Activated T-helper 2 cell treated with anti-CD3 and anti-CD28 coated beads, Interferon-gamma antibody, Interleukin-2, Interleukin-4, amounts not matched to agents 10 μg/mL and 5 μg/mL and 100 μg/mL, durations not matched to agents 14 hours and 24 hours and 36 hours (primary cell): ENCODE results near the gene PLEKHM3. TPM values are rescaled to one million over a fixed set of nuclear protein-coding genes. Genes with fewer than 3 reads are reported as not detected.

Source experiments
- DNase-seq: peaks from one replicate; pipeline ENCODE4 v3.0.0; 2021; ENCODE audit warnings: low spot score
- H3K27ac Mint-ChIP-seq: one replicate; pipeline ENCODE4 v1.8.0; 2021; ENCODE audit warnings: mixed read lengths
- H3K27me3 Mint-ChIP-seq: one replicate; pipeline ENCODE4 v1.8.0; 2021; ENCODE audit warnings: low read depth, mixed read lengths
- H3K36me3 Mint-ChIP-seq: one replicate; pipeline ENCODE4 v1.8.0; 2021; ENCODE audit warnings: low read depth, mixed read lengths
- H3K4me1 Mint-ChIP-seq: one replicate; pipeline ENCODE4 v1.8.0; 2021; ENCODE audit warnings: low read depth, mixed read lengths
- H3K4me3 Mint-ChIP-seq: one replicate; pipeline ENCODE4 v1.8.0; 2021; ENCODE audit warnings: low read depth, mild to moderate bottlenecking, moderate library complexity, mixed read lengths
- H3K9me3 Mint-ChIP-seq: one replicate; pipeline ENCODE4 v1.8.0; 2021; ENCODE audit warnings: mixed read lengths
- intact Hi-C: fragments of 100-400 bp; cut with micrococcal nuclease; formaldehyde crosslinking; loops from one replicate; pipeline ENCODE4 v1.15.1; 2023
- total RNA-seq: library from RNA; stranded (reverse); gene quantifications from 2 replicates; pipeline ENCODE4 v1.2.3, GENCODE V29; 2022

Gene PLEKHM3
- total RNA-seq, 1 donor from 2014 or later: 7.1 TPM

DNA sequence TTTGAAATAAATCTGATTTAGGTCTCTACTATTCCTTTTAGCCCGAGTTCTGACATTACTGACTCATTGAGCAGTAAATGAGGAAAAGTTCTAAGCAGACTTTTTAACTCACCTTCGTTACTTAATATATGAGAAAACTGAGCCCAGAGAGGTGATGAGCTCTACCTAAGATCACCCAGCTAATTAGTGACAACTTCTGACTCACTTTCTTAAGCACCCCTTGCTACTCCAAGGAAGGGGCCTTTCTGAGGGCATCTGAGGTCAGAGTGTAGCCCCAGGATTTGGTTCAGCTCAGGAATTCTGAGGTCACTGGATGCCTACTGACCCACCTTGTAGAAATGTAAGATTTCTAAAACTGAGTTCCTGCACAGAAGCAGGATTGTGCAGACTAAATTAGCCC lies 153.4 kb downstream of the PLEKHM3 start:
- DNase-seq: no peak
- Mint-ChIP-seq H3K27me3 (no peaks in the 10 kb centered on the region), H3K36me3 (no peaks in the 10 kb centered on the region)

DNA sequence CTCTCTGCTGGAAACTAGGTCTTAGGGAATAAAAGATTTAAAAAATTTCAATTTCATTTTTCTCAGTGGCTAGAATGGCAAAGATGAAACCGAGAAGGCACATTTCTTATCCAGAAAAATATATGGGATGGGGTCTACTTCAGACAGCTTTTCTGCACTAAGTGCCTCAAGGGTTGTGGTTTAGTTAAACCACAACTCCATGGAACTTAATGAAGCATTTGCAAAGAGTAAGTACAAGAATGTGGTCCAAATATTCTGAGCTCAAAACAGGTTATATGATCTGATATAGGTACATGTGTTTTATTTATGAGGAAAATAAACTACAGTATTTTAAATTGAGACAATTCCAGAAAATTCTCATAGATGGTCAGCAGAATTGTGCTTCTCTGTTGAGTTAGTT lies 153.8 kb downstream of the PLEKHM3 start:
- Mint-ChIP-seq H3K9me3 (no peaks in the 10 kb centered on the region), H3K36me3 (no peaks in the 10 kb centered on the region)
- DNase-seq: no peak

More for the DNA sequence above, 153.4 kb downstream of the PLEKHM3 start:
- intact Hi-C loops: no loop called here
- H3K27ac Mint-ChIP-seq: no peak overlapping the region
- H3K9me3 Mint-ChIP-seq: no peaks in the 10 kb centered on the region
- H3K4me1 Mint-ChIP-seq: peaks cover 12% of the 10 kb centered on the region
- H3K4me3 Mint-ChIP-seq: no peak overlapping the region

DNA sequence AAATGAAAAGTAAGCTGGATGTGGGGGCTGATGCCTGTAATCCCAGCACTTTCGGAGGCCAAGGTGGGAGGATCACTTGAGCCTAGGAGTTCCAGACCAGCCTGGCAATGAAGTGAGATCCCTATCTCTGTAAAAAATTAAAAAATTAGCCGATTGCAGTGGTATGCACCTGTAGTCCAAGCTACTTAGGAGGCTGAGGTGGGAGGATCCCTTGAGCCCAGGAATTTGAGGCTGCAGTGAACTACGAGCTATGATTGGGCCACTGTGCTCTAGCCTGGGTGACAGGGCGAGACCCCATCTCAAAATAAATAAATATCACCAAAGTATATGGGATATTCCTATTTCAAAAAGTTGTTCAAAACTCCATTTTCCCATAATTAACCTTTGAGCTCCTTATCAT lies 154.5 kb downstream of the PLEKHM3 start:
- H3K4me1 Mint-ChIP-seq: peaks cover 12% of the 10 kb centered on the region
- no peak for DNase-seq
- H3K4me3 Mint-ChIP-seq: no peak overlapping the region
- no peaks in the 10 kb centered on the region for H3K36me3 Mint-ChIP-seq
- no peaks in the 10 kb centered on the region for H3K27me3 Mint-ChIP-seq
- no peak overlapping the region for H3K27ac Mint-ChIP-seq
- no peaks in the 10 kb centered on the region for H3K9me3 Mint-ChIP-seq
- intact Hi-C loops: no loop called here

More for the DNA sequence above, 153.8 kb downstream of the PLEKHM3 start:
- Mint-ChIP-seq H3K4me1 (peaks cover 12% of the 10 kb centered on the region), H3K4me3 (no peak overlapping the region), H3K27ac (no peak overlapping the region), H3K27me3 (no peaks in the 10 kb centered on the region)
- intact Hi-C loops: no loop called here

DNA sequence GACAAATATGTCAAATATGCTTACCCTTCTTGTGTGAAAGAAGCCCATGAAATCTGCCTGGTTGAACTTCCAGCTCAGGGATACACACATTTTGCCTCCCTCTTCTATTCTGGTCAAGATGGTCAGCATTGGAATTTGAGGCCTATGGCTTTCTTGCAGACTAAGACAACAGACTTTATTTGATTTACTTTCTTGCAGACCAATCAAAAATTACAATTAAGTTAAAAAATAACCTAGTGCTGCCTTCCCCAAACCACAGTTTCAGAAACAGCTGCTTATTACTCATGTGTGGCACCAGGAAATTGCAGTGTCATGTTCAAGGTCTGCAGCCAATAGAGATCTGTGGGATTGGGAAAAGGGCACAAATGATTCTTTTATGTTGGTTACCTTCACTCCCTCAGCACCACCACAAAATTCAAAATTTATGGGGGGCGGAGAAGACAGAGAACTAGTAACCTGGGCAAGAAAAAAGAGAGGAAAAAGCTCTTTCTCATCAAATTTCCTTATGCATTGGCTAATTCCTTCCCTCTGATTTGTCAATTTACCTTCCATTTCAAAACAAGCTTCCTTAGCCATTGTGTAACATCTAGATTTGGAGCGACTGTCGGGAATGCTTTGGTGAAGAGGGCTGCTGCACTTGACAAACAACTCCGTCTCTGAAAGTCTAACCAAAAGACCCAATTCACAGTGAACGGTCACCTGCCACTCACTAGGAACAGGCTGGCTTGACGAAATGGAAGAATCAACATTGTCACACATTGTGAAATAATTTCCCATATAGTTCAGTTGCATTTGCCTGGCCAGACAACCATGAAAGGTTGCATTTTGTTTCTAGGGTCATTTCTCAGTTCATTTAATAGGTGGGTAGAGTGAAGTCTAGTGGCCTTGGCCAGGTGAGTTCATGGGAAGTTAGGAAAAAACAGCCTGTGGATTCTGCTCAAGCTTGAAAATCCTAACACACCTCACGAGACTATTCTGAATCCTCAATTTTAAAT lies 155.2 kb downstream of the PLEKHM3 start:
- Mint-ChIP-seq H3K4me3 (no peak overlapping the region), H3K9me3 (no peaks in the 10 kb centered on the region), H3K36me3 (no peaks in the 10 kb centered on the region), H3K4me1 (peaks cover 12% of the 10 kb centered on the region), H3K27ac (no peak overlapping the region), H3K27me3 (no peaks in the 10 kb centered on the region)
- intact Hi-C loops: no loop called here
- DNase-seq: no peak

DNA sequence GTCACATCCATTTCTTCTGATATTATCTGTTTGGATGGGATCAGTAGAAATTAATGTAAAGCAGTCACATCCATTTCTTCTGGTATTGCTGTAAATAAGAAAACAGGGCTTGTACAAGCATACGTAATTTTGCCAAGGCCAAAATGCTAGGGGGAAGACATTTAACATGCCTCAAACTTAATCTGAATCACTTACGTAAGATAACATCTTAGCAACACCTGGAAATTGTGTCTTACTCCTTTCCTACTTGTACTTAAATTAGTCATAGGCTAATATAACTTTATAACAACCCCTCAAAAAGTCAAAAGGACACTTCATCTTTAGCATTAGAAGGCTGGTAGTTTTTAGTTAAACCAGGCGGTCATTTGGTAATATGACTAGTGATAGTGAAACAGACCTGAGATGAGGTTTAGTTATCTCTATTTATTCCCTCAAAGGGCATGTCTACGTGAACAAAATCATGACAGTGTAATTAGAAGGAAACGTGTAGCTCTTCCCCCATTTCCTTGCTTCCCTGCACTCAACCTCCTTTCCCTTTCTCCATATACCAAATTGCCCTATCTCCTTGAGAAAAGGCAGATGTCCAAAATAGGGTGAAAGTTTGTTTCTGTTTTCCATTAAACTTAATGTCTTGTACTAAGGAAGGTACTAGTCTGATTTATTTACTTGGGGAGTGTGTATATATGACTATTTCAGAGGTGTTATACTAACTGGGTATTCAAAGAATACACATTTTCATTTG lies 156.3 kb downstream of the PLEKHM3 start:
- Mint-ChIP-seq H3K4me1 (peaks cover 12% of the 10 kb centered on the region), H3K36me3 (no peaks in the 10 kb centered on the region), H3K9me3 (no peaks in the 10 kb centered on the region), H3K4me3 (no peak overlapping the region), H3K27me3 (no peaks in the 10 kb centered on the region), H3K27ac (no peak overlapping the region)
- intact Hi-C loops: no loop called here
- no peak for DNase-seq

DNA sequence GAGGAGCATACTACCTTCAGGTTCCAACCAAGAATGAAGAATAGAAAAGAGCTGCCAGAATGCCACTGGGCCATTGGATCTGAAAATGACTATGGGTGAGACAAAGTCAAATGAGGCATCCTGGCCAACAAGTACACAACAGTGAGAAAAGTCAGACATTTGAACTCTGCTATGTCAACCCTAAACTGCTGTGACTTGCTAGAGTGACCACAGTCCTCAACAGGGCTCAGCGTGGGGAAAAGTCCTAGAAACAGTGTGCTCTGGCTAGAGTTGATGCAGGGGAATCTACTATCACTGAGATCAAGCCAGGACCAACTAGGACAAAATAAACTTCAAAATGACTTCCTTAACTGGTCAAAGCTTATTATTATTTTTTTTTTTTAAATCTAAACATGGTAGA lies 157.4 kb downstream of the PLEKHM3 start:
- Mint-ChIP-seq H3K36me3 (no peaks in the 10 kb centered on the region), H3K27me3 (no peaks in the 10 kb centered on the region), H3K27ac (no peak overlapping the region), H3K9me3 (no peaks in the 10 kb centered on the region), H3K4me1 (peaks cover 12% of the 10 kb centered on the region), H3K4me3 (no peak overlapping the region)
- intact Hi-C loops: no loop called here
- no peak for DNase-seq

DNA sequence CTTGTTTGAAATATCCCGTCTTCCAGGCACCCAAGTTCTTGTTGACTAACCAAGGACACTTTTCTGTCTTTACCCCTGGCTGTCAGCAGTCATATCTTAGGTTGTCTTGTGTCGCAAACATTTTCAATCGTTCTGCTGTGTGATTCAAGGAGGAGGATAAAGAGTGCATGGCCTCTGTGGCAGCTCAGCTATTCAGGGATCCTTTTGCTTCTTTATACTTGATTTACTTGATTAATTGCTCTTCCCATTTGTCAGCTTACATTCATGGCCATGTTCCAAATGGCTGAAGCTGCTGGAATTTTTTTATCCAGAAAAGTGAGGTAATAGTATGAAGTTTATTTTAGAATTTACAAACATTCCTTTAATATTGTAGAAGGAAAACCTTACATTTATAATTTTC lies 158.3 kb downstream of the PLEKHM3 start:
- no peaks in the 10 kb centered on the region for H3K9me3 Mint-ChIP-seq
- intact Hi-C loops: no loop called here
- H3K4me1 Mint-ChIP-seq: peaks cover 12% of the 10 kb centered on the region
- no peak overlapping the region for H3K4me3 Mint-ChIP-seq
- H3K36me3 Mint-ChIP-seq: no peaks in the 10 kb centered on the region
- no peak overlapping the region for H3K27ac Mint-ChIP-seq
- H3K27me3 Mint-ChIP-seq: no peaks in the 10 kb centered on the region
- DNase-seq: no peak

DNA sequence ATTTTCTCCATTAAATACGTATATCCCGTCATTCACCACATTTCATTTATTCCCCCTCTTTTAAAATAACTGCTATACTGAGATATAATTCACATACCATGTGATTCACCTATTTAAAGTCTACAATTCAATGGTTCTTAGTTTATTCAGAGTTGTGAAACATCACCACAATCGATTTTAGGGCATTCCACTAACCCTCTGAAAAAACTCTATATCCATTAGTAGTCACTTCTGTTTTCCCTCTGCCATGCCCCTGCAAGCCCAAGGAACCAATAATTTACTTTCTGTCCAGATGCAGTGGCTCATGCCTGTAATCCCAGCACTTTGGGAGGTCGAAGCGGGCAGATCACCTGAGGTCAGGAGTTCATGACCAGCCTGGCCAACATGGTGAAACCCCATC lies 160.1 kb downstream of the PLEKHM3 start:
- Mint-ChIP-seq H3K4me3 (no peak overlapping the region), H3K27me3 (no peaks in the 10 kb centered on the region), H3K9me3 (no peaks in the 10 kb centered on the region), H3K4me1 (peaks cover 12% of the 10 kb centered on the region), H3K36me3 (no peaks in the 10 kb centered on the region), H3K27ac (no peak overlapping the region)
- DNase-seq: no peak
- intact Hi-C loops: no loop called here

DNA sequence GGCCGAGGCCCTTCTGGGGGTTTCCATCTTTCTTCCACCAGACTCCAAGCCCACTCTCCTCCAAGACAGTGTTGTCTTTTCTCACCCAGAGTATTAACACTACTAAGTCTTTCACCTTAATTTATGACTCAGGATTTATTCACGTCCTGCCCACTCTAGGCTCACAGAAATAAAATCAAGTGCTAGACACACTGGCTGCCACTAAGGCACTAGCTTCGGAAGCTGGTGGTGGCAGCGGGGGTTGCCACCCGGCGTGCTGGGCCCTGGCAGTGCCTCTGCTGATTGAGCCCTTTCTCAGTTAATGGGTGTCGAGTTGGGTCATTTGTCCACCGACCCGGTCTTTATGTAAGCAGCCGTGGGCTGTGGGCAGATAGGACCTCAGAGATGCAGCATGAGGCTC lies 162.0 kb downstream of the PLEKHM3 start:
- no peaks in the 10 kb centered on the region for H3K4me1 Mint-ChIP-seq
- DNase-seq: no peak
- no peak overlapping the region for H3K27ac Mint-ChIP-seq
- intact Hi-C loops: no loop called here
- H3K36me3 Mint-ChIP-seq: no peaks in the 10 kb centered on the region
- H3K27me3 Mint-ChIP-seq: no peaks in the 10 kb centered on the region
- no peak overlapping the region for H3K4me3 Mint-ChIP-seq
- H3K9me3 Mint-ChIP-seq: no peaks in the 10 kb centered on the region

DNA sequence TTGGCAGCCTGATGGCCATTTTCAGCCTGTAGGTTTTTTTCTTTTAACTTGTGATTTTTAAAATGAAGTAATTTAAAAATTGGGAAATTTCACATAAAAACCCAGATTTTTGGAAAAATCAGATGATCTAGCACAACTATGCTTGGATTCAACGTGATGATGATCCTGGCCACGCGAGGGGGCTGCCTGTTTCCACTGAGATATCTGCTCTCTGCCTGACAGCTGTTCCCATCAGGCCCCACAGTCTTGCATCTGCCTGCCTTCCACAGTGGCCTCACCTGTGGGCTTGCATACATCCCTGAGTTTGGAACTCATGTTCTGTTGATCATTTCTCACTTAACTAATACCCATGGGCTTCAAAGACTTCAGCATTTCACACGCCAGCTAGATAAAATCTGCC lies 163.5 kb downstream of the PLEKHM3 start:
- DNase-seq: no peak
- Mint-ChIP-seq H3K9me3 (no peaks in the 10 kb centered on the region), H3K4me3 (no peak overlapping the region), H3K36me3 (no peaks in the 10 kb centered on the region), H3K27me3 (no peaks in the 10 kb centered on the region), H3K4me1 (no peaks in the 10 kb centered on the region), H3K27ac (no peak overlapping the region)
- intact Hi-C loops: no loop called here

DNA sequence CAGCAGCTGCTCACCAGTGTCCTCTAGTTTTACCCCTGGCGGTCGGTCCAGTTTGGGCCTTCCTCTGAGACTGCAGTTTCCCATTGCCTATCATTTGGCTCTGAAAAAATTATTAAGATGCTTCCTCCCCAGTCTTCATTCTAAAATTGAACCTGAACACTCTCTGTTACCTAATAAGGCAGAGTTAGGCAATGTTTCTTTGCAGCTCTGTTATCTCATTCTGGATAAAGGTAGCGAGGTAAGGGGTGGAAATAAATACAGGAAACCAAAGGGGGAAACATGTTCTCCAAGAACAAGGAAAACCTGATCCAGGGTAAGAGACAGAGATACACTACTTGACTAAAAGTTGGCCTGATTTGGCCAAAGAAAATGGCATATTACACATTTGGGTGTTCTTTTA lies 164.6 kb downstream of the PLEKHM3 start:
- intact Hi-C loops: no loop called here
- Mint-ChIP-seq H3K4me1 (no peaks in the 10 kb centered on the region), H3K27me3 (no peaks in the 10 kb centered on the region), H3K27ac (no peak overlapping the region), H3K9me3 (no peaks in the 10 kb centered on the region), H3K4me3 (no peak overlapping the region), H3K36me3 (no peaks in the 10 kb centered on the region)
- no peak for DNase-seq

DNA sequence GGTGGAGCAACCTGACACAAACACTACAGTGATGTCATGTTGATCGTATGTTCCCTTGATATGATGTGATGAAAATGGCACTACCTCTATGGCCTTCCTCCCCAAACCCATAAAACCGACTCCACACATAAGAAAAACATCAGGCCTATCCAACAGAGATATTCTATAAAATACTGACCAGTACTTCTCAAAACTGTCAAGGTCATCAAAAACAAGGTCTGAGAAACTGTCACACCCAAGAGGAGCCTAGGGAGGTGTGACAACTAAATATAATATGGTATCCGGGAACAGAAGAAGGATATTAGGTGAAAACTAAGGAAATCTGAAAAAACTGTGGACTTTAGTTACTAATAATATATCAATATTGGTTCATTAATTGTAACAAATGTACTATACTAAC lies 169.7 kb downstream of the PLEKHM3 start:
- H3K4me1 Mint-ChIP-seq: no peaks in the 10 kb centered on the region
- intact Hi-C loops: no loop called here
- H3K4me3 Mint-ChIP-seq: no peak overlapping the region
- DNase-seq: no peak
- H3K9me3 Mint-ChIP-seq: no peaks in the 10 kb centered on the region
- H3K27me3 Mint-ChIP-seq: no peaks in the 10 kb centered on the region
- H3K27ac Mint-ChIP-seq: no peak overlapping the region
- no peaks in the 10 kb centered on the region for H3K36me3 Mint-ChIP-seq
